GM13976 (cell line): ENCODE measurements around the gene SNRNP35.
"Not testable (repeated sequence)": the region's sequence is repeated elsewhere in the genome, so short reads cannot be mapped to it uniquely, and the experiment has no call there.

ENCODE experiments used
- DNase-seq: peaks from one replicate; pipeline ENCODE4 v3.0.0; 2012; ENCODE audit warnings: low spot score
- in situ Hi-C: fragments of 300-500 bp; cut with MboI; formaldehyde crosslinking; loops from one replicate; pipeline ENCODE4 v1.12.0; 2022; ENCODE audit warnings: low sequenced_read_pairs, mixed read lengths, inconsistent platforms; ENCODE audit not compliant: unreplicated experiment
- TF ChIP-seq, protein P1 (sequence below): IDR thresholded peaks from 2 replicates; pipeline ENCODE4 v1.5.1; 2012; ENCODE audit warnings: borderline replicate concordance, mild to moderate bottlenecking; ENCODE audit not compliant: insufficient read depth; ENCODE audit errors: extremely low read depth, missing control alignments, control extremely low read depth

Gene SNRNP35

GRCh38 chr12:123506843-123507236 is 48.9 kb downstream of the SNRNP35 start:
- TF ChIP-seq, protein P1, sequence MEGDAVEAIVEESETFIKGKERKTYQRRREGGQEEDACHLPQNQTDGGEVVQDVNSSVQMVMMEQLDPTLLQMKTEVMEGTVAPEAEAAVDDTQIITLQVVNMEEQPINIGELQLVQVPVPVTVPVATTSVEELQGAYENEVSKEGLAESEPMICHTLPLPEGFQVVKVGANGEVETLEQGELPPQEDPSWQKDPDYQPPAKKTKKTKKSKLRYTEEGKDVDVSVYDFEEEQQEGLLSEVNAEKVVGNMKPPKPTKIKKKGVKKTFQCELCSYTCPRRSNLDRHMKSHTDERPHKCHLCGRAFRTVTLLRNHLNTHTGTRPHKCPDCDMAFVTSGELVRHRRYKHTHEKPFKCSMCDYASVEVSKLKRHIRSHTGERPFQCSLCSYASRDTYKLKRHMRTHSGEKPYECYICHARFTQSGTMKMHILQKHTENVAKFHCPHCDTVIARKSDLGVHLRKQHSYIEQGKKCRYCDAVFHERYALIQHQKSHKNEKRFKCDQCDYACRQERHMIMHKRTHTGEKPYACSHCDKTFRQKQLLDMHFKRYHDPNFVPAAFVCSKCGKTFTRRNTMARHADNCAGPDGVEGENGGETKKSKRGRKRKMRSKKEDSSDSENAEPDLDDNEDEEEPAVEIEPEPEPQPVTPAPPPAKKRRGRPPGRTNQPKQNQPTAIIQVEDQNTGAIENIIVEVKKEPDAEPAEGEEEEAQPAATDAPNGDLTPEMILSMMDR: no peak
- no peak for DNase-seq
- in situ Hi-C loops: no loop called here

GRCh38 chr12:123512838-123513665 is 55.1 kb downstream of the SNRNP35 start:
- DNase-seq: no peak
- in situ Hi-C loops: no loop called here
- TF ChIP-seq, protein P1: no peak

DNA sequence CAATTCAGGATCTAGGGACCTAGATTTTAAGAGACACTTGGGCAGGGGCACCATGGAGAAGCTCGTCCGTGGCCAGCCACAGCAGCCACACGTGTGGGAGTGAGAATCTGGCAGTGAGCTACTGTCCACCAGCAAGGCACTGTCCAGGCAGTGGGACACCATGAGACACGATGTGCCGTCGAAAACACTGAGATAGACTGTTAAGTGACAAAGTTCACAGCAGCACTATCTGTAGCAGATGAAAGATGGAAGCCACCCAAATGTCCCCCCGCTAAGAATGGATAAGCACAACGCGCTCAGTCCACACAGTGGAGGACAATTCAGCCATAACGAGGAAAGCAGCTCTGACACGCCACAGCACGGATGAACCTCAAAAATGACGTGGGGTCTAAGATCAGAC is 55.9 kb downstream of the SNRNP35 start:
- DNase-seq: no peak
- in situ Hi-C loops: no loop called here

GRCh38 chr12:123514582-123515221 is 56.8 kb downstream of the SNRNP35 start:
- in situ Hi-C loops: not testable (repeated sequence)

More for the DNA sequence above, 55.9 kb downstream of the SNRNP35 start:
- TF ChIP-seq, protein P1: no peak

GRCh38 chr12:123516216-123516780 is 58.4 kb downstream of the SNRNP35 start:
- TF ChIP-seq, protein P1: no peak
- DNase-seq: no peak
- in situ Hi-C loops: no loop called here

More at GRCh38 chr12:123514582-123515221, 56.8 kb downstream of the SNRNP35 start:
- DNase-seq: not testable (repeated sequence)
